Measurements from ENCODE around the gene COPS9. TPM values are rescaled to one million over a fixed set of nuclear protein-coding genes. Genes with fewer than 3 reads are reported as not detected.

The COPS9 gene
- total RNA-seq, 2 experiments from 2014 or later, result 46.7 to 48.5 TPM

DNA sequence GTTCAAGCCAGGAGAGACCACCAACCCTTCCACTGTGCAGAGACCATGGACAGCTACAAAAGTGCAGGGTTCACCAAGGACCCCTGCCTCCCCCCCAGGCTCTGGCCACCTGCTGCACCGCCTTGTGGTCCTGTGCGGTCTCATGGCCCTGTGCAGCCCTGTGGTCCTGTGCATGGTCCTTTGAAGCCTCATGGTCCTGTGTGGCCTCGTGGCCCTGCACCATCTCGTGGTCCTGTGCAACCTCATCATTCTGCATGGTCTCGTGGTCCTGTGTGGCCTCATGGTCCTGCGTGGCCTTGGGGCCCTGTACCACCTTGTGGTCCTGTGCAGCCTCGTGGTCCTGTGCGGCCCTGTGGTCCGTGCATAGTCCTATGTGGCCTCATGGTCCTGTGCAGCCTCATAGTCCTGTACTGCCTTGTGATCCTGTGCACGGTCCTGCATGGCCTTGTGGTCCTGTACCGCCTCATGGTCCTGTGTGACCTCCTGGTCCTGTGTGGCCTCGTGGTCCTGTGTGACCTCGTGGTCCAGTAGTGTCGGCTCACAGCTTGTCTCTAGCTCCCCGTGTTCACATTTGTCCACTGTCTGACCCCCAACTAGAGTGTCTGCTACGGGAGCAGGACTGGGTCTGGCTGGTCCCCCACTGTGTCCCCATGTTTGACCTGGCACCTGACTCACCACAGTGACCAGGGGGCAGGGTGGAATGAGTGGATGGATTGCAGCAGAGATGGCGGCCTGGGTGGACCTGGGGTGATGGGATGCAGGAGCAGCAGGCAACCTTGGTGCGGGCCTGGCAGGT, 24.4 kb upstream of the COPS9 start:
- Mint-ChIP-seq H3K36me3 (ENCODE audit: low read depth) (no peaks in the 10 kb centered on the region), H3K4me3 (no peak overlapping the region), H3K27me3 (peaks cover 16% of the 10 kb centered on the region), H3K9me3 (no peaks in the 10 kb centered on the region), H3K4me1 (ENCODE audit: low read depth) (no peaks in the 10 kb centered on the region), H3K27ac (no peak overlapping the region)
- Histone ChIP-seq H3K27ac (ENCODE audit: low read depth in 1 of 2, low read length in 2 of 2) (no peak overlapping the region), H3K4me3 (ENCODE audit: low read length) (no peak overlapping the region), H3K27me3 (ENCODE audit: control insufficient read depth in 1 of 2, insufficient read depth in 2 of 2, low read length in 2 of 2) (no peaks in the 10 kb centered on the region), H3K4me1 (ENCODE audit: insufficient read depth, low read length) (no peaks in the 10 kb centered on the region), H3K36me3 (ENCODE audit: insufficient read depth, low read length) (no peaks in the 10 kb centered on the region), H3K9me3 (ENCODE audit: control insufficient read depth in 1 of 2, insufficient read depth in 1 of 2, low read length in 2 of 2) (peaks cover 0 to 7% of the 10 kb centered on the region in 2 experiments)
- TF ChIP-seq, protein P1, sequence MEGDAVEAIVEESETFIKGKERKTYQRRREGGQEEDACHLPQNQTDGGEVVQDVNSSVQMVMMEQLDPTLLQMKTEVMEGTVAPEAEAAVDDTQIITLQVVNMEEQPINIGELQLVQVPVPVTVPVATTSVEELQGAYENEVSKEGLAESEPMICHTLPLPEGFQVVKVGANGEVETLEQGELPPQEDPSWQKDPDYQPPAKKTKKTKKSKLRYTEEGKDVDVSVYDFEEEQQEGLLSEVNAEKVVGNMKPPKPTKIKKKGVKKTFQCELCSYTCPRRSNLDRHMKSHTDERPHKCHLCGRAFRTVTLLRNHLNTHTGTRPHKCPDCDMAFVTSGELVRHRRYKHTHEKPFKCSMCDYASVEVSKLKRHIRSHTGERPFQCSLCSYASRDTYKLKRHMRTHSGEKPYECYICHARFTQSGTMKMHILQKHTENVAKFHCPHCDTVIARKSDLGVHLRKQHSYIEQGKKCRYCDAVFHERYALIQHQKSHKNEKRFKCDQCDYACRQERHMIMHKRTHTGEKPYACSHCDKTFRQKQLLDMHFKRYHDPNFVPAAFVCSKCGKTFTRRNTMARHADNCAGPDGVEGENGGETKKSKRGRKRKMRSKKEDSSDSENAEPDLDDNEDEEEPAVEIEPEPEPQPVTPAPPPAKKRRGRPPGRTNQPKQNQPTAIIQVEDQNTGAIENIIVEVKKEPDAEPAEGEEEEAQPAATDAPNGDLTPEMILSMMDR (IDR thresholded peaks at IDR 0.05), result no peak
- DNase-seq (no peak), ATAC-seq (ENCODE audit: poor library complexity) (no peak)
- POLR2A ChIA-PET, result no interaction called here
- CTCF ChIA-PET, result no interaction called here
- intact Hi-C loops (cut with DNase I, micrococcal nuclease), result no loop called here

DNA sequence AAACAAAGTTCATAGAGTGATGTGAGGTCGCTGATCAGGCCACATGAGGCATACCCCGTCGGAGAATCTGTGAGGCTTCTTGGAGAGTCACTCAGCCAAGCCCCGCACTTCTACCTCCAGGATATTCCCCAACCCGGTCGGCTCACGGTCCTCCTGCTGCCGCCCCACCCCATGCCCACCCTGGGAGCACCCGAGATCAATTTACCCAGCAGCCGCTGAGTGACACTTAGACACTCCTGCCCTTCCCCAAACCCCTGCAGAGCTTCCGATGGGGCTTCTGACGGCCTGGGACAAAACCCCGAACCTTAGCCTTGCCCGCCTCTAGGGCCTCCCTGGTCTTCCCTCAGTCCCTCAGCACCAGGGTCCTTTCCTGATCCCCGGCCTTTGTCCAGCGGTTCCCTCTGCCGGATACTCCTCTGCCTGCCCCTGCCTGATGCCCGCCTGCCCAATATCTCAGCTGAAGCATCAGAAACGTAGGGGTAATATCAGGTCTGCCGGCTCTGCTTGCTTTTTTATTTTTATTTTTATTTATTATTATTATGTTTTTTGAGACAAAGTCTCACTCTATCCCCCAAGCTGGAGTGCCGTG, 23.2 kb upstream of the COPS9 start:
- H3K27me3 ChIP-seq (ENCODE audit: control insufficient read depth in 1 of 2, insufficient read depth in 2 of 2, low read length in 2 of 2), result no peaks in the 10 kb centered on the region
- ChIA-PET CTCF (no interaction called here), POLR2A (no interaction called here)
- H3K9me3 Mint-ChIP-seq, result no peaks in the 10 kb centered on the region
- H3K27me3 Mint-ChIP-seq, result peaks cover 16% of the 10 kb centered on the region
- intact Hi-C loops (cut with DNase I, micrococcal nuclease), result no loop called here
- ATAC-seq (ENCODE audit: poor library complexity), result no peak
- H3K9me3 ChIP-seq (ENCODE audit: control insufficient read depth in 1 of 2, insufficient read depth in 1 of 2, low read length in 2 of 2), result no peaks in the 10 kb centered on the region
- no peaks in the 10 kb centered on the region for H3K4me1 Mint-ChIP-seq (ENCODE audit: low read depth)
- H3K27ac Mint-ChIP-seq, result no peak overlapping the region
- no peak overlapping the region for H3K4me3 Mint-ChIP-seq
- H3K36me3 Mint-ChIP-seq (ENCODE audit: low read depth), result no peaks in the 10 kb centered on the region
- no peaks in the 10 kb centered on the region for H3K36me3 ChIP-seq (ENCODE audit: insufficient read depth, low read length)
- no peak overlapping the region for H3K27ac ChIP-seq (ENCODE audit: low read depth in 1 of 2, low read length in 2 of 2)
- H3K4me3 ChIP-seq (ENCODE audit: low read length), result no peak overlapping the region
- no peak for DNase-seq
- H3K4me1 ChIP-seq (ENCODE audit: insufficient read depth, low read length), result no peaks in the 10 kb centered on the region
- TF ChIP-seq, protein P1 (IDR thresholded peaks at IDR 0.05), result no peak

DNA sequence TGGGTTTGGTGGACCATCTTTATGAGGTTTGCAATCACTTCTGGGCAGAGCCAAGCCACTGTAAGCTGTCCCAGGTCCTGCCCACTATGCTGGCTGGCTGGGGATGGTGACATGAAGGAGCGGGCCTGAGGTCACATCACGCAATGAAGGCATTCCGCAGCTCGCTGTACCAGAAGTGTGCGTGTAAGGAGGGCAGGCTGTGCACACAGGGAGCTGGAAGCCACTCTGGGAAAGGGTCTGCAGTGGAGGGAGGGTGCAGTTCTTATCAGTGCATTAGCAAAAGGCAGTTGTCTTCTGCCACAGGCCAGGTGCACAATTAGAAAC, 21.0 kb upstream of the COPS9 start:
- DNase-seq, result no peak
- CTCF ChIA-PET, result no interaction called here
- Histone ChIP-seq H3K4me3 (ENCODE audit: low read length) (no peak overlapping the region), H3K36me3 (ENCODE audit: insufficient read depth, low read length) (no peaks in the 10 kb centered on the region), H3K27me3 (ENCODE audit: control insufficient read depth in 1 of 2, insufficient read depth in 2 of 2, low read length in 2 of 2) (no peaks in the 10 kb centered on the region), H3K9me3 (ENCODE audit: control insufficient read depth in 1 of 2, insufficient read depth in 1 of 2, low read length in 2 of 2) (peaks cover 3 to 9% of the 10 kb centered on the region in 2 experiments), H3K27ac (ENCODE audit: low read depth in 1 of 2, low read length in 2 of 2) (no peak overlapping the region), H3K4me1 (ENCODE audit: insufficient read depth, low read length) (no peaks in the 10 kb centered on the region)
- TF ChIP-seq, protein P1 (IDR thresholded peaks at IDR 0.05), result no peak
- H3K36me3 Mint-ChIP-seq (ENCODE audit: low read depth), result no peaks in the 10 kb centered on the region
- H3K9me3 Mint-ChIP-seq, result no peaks in the 10 kb centered on the region
- no peak for ATAC-seq (ENCODE audit: poor library complexity)
- H3K27ac Mint-ChIP-seq, result no peak overlapping the region
- no peaks in the 10 kb centered on the region for H3K4me1 Mint-ChIP-seq (ENCODE audit: low read depth)
- POLR2A ChIA-PET, result no interaction called here
- intact Hi-C loops (cut with DNase I, micrococcal nuclease), result no loop called here
- no peak overlapping the region for H3K4me3 Mint-ChIP-seq
- peaks cover 16% of the 10 kb centered on the region for H3K27me3 Mint-ChIP-seq

Data from CD4-positive, alpha-beta T cell (primary cell).